ENCODE results near the gene SLCO2A1.

SLCO2A1 gene

GRCh38 chr3:133928903-133929607 is 100.7 kb downstream of the SLCO2A1 start:
- DNase-seq = no peak

GRCh38 chr3:133928136-133928893 is 101.4 kb downstream of the SLCO2A1 start:
- no peak for DNase-seq

DNA sequence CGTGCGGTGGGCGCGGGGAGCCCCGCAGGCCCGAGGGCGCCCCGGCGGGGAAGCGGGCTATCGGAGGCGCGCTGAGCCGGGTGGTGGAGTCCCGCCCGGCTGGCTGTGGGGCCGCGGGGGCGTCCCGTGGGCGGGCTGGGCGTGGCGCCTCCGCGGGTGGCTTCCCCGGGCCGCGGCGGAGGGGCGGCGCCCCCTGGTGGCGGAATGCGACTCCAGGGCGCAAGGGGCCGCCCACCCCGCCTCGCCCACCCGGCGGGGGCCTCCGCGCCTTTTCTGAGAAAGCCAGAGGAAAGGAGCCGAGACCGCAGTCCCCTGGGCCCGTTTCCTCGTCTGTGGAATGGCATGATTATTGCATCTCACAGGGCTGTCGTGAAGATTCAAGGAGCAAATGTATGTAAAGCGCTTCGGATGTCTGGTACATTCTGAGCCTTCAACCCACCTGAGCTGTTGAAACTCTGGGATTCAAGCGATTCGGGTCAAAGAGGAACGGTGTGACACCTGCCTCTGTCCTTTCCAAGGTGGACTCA is 102.1 kb downstream of the SLCO2A1 start:
- no peak for DNase-seq

GRCh38 chr3:133926736-133927539 is 102.8 kb downstream of the SLCO2A1 start:
- DNase-seq = no peak

DNA sequence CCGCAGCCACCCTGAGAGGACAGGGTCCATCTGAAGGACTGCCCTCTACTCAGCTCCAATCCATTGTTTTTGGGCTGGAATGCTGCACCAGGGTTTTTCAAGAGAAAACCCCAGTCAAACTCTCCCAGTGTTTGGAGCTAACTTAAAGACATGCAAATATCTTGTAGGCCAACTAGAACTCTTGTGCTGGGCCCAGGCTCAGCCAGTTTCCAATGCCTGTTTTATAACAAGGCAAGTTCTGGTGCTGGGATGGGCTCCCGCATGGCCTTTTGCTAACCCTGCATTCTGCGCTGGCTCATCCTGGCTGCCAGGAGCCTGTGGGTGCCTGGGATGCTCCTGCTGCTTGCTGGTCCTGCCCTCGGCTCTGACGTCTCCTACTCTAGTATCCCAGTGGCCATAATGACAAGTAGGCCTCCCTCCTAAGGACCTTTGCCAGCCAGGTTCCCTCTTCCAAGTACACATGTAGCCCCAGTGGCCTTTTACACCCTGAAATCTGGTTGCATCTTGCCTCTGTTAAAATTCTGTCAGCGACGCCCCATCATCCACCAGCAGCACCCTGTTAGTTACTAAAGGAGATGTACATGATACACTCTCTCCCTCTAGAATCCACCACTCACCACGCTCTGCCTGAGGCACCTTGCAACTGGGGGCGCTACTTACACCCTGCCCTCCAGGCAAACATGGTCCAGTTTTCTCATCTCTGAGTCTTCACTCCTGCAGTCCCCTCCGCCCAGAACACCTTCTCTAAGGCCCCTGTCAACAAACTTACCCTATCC is 103.6 kb downstream of the SLCO2A1 start:
- DNase-seq = no peak

DNA sequence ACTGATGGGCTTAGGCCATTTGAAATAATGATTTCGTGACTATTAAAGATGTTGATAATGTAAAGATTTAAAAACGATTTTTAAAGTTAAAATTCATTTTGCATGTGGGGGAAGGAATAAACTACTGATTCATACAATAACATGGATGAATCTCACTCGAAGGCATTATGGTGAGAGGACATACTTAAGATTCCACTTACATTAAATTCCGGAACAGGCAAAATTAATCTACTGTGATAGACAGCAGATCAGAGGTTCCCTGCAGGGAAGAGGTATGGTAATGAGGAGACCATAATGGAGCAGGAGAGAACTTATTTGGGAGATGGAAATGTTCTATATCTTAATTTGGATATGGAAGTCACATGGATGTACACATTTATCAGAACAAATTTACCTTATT is 105.7 kb downstream of the SLCO2A1 start:
- no peak for DNase-seq

GRCh38 chr3:133921592-133921991 is 108.1 kb downstream of the SLCO2A1 start:
- no peak for DNase-seq

GRCh38 chr3:133917144-133917543 is 112.6 kb downstream of the SLCO2A1 start:
- no peak for DNase-seq

DNA sequence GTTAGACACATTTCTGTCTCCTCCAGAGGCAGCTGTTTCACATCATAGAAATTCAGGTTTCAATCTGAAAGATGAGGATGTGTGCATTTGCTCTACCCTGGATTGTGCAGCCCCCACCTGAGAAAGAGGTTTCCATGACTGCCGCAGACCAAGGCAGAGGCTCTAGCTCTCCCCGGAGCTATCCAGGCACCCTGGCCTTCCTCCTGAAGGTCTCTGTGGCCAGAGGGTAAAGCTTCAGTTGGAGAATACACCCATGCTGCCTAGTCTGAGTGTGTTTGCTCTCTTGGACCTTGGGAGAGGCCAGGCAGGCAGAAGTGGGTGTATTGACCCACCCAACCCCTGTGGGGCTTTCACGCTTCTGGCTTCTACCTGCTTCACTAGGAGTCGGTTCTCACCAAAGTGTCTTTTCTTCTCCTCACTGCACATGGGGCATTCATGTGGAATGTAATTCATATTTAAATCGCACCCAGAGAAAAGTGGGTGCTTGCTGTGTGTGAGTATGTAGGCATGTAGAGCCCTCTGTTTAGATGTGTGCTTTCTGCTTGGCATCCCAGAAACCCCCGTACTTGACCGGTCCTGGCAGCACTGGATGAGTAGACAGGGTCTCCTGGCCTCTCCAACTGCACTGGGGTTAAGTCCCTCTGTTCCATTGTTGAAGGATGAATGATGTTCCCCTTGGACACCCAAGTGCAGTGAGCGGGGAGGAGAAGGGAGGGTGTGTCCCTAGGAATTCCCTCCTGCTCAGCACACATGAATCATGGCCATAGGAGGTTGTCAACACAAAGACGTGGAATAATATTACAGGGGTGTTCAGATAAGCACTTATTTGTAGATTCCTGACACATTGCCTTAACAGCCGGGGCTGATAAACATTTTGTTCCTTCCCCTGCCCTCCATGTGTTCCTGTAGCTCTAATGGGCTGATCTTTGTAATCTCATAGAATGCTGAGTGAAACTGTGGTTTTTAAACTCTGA is 113.8 kb downstream of the SLCO2A1 start:
- no peak for DNase-seq

GRCh38 chr3:133914839-133915600 is 114.7 kb downstream of the SLCO2A1 start:
- no peak for DNase-seq

DNA sequence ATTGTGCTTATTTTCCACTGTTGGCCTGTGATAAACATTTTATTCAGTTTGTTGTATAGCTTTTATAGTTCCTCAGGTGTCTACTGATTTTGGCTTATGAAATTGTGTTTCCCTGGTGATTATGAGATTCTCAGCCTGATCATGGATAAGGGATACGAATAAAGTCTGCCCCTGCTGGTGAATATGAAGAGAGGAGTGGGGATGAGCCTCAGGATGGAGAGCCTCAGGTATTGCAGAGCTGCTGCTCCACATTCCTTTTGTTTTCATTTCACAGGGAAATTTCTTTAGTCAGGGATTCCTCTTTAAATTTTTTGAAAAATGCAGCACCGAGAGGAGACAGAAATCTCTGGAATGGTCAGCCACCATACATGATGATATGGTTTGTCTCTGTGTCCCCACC is 119.3 kb downstream of the SLCO2A1 start:
- no peak for DNase-seq

GRCh38 chr3:133905376-133905775 is 124.3 kb downstream of the SLCO2A1 start:
- no peak for DNase-seq

DNA sequence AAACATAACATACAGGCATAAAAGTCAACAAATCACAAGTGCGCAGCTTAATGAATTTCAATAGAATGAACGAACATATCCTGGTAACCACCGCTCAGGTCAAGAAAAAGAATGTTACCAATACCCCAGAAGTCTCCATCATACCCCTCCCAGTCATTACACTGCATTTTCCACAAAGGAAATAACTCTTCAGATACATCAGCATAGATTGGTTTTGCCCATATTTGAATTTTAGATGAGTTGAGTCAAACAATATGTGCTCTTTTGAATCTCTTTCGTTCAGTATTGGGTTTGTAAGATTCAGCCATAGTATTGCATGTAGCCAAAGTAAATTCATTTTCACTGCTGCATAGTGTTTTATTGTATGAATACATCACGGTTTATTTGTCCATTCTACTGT is 127.9 kb downstream of the SLCO2A1 start:
- DNase-seq = no peak

GRCh38 chr3:133901083-133901482 is 128.6 kb downstream of the SLCO2A1 start:
- DNase-seq = no peak

GRCh38 chr3:133899311-133899710 is 130.4 kb downstream of the SLCO2A1 start:
- DNase-seq = no peak

GRCh38 chr3:133897547-133897946 is 132.2 kb downstream of the SLCO2A1 start:
- no peak for DNase-seq

DNA sequence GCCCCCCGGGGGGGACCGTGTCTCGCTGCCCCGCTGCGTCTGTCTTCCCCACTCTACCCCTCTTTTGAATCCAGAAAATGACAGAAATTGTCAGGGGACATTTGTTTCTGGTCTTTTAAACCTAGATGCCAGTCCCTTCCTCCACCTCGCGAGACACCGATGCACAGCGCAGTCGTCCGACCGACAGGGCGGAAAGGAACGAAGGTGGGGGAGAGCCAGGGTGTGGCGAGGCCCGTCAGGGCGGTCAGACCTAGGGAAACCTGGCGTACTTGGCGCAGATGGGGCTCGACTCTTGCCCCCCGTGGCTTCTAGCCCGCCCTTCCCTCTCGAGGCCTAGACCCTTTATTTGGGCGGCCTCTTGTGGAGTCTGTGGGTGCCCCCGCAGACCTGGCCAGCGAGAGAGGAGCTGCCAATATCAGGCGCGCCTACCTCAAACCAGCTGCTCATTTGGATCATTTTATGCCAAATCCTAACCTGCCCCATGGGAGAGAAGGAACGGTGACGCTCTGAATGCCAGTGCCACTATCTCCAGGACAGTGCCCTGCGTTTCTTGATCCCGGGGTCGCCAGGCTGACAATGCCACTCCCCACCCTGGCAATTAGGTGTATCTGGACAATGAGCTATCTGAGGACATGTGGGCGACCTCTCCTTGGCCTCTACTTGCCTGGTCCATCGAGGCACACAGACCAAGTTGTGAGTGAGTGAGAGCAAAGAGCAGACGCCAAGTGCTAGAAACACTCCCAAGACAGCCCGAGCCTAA is 133.5 kb downstream of the SLCO2A1 start:
- DNase-seq = no peak

DNA sequence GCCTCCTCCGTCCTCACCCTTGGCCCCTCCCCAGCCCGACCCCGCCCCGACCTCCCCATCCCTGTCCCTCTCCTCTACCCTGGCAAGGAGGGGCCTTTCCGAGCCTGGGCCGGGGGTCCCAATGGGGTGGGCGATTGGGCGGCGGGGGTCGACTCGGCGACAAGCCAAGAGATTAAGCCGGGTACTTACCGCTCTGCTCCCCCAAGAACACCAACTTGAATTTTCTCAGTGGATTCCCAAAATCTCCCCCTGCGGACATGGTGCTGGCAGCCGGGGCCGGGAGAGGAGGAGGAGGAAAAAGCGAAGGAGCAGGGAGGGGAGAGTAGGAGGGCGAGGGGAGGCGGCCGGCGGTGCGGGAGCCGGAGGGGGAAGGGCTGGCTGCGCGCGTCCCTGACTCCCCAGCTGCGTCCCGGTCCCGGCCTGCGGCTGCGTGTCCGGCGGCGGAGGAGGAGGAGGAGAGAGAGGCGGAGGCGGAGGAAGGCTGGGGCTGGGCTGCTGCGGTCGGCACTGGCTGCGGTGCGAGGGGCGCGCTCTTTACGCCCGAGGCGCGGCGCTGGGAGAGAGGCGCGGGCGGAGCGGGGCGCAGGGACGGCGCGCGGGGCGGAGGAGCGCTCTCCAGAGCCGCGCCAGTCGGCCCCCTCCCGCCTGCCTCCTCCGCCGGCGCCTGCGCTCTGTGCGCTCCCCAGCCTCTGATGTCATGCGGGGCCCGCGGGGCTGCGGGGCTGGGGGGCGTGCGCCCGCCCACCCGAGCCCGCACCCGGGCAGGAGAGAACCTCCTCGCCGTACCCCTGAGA is 134.3 kb downstream of the SLCO2A1 start, which contains the start of gene RAB6B:
Gene RAB6B, minus strand, starts transcription at position 675 of the 794 bp plus-strand sequence. Its CDS starts 416 bp downstream, at position 259.
- DNase-seq = no peak
